CD8-positive, alpha-beta memory T cell (primary cell): ENCODE results near the gene AFAP1. TPM values are rescaled to one million over a fixed set of nuclear protein-coding genes. Genes with fewer than 3 reads are reported as not detected.
A peak's percentile ranks its signal among the peaks of the same experiment; 100 is the strongest.

ENCODE experiments used
- CTCF ChIA-PET: fragments of 350-600 bp; sonication (Branson Sonifier 250); formaldehyde crosslinking; loops from one replicate; lab custom pipeline; 2021; ENCODE audit warnings: antibody characterized with exemption; lab: Charles Lee
- POLR2A ChIA-PET: fragments of 350-600 bp; sonication (Branson Sonifier 250); formaldehyde crosslinking; loops from one replicate; lab custom pipeline; 2021; ENCODE audit warnings: antibody characterized with exemption; lab: Charles Lee
- DNase-seq, 5 donors: peaks; one replicate each; pipeline versions ENCODE4 v3.0.0 to v3.0.0-alpha.2; 2020 to 2022; ENCODE audit warnings: mixed read lengths in 1 of 5
- H3K27ac ChIP-seq: one replicate; pipeline ENCODE4 v1.7.0; 2013; ENCODE audit warnings: low read depth, mild to moderate bottlenecking, low read length, moderate library complexity
- H3K27me3 ChIP-seq: 2 replicates; pipeline ENCODE4 v1.7.0; 2013; ENCODE audit warnings: low read length, mild to moderate bottlenecking; ENCODE audit not compliant: insufficient read depth, poor library complexity, severe bottlenecking
- H3K36me3 ChIP-seq: 2 replicates; pipeline ENCODE4 v1.7.0; 2013; ENCODE audit warnings: mild to moderate bottlenecking, low read length, moderate library complexity; ENCODE audit not compliant: insufficient read depth
- H3K4me1 ChIP-seq: 2 replicates; pipeline ENCODE4 v1.7.0; 2013; ENCODE audit warnings: mild to moderate bottlenecking, low read length, moderate library complexity; ENCODE audit not compliant: insufficient read depth
- H3K4me3 ChIP-seq: 2 replicates; pipeline ENCODE4 v1.7.0; 2013; ENCODE audit warnings: mild to moderate bottlenecking, low read length
- H3K9me3 ChIP-seq: 2 replicates; pipeline ENCODE4 v1.7.0; 2013; ENCODE audit warnings: mild to moderate bottlenecking, low read length
- H3K27ac Mint-ChIP-seq, 8 donors: one replicate each; pipeline ENCODE4 v1.8.0; 2020 to 2021; ENCODE audit warnings: mixed read lengths in 8 of 8, mild to moderate bottlenecking in 6 of 8, inconsistent platforms in 3 of 8, moderate library complexity in 3 of 8
- H3K27me3 Mint-ChIP-seq, 2 donors: one replicate each; pipeline ENCODE4 v1.8.0; 2020 to 2021; ENCODE audit warnings: mixed read lengths in 2 of 2, mild to moderate bottlenecking in 1 of 2, moderate library complexity in 1 of 2
- H3K36me3 Mint-ChIP-seq, 3 donors: one replicate each; pipeline ENCODE4 v1.8.0; 2020 to 2021; ENCODE audit warnings: mixed read lengths in 3 of 3, inconsistent platforms in 1 of 3, mild to moderate bottlenecking in 1 of 3
- H3K4me1 Mint-ChIP-seq, 3 donors: one replicate each; pipeline ENCODE4 v1.8.0; 2020 to 2021; ENCODE audit warnings: mixed read lengths in 3 of 3, inconsistent platforms in 1 of 3, mild to moderate bottlenecking in 1 of 3
- H3K4me3 Mint-ChIP-seq, 7 donors: one replicate each; pipeline ENCODE4 v1.8.0; 2020 to 2021; ENCODE audit warnings: mixed read lengths in 7 of 7, mild to moderate bottlenecking in 6 of 7, moderate library complexity in 4 of 7, inconsistent platforms in 2 of 7
- H3K9me3 Mint-ChIP-seq, 5 donors: one replicate each; pipeline ENCODE4 v1.8.0; 2020 to 2022; ENCODE audit warnings: mixed read lengths in 5 of 5, mild to moderate bottlenecking in 3 of 5, moderate library complexity in 2 of 5, inconsistent platforms in 1 of 5
- polyA plus RNA-seq: library from polyadenylated mRNA; unstranded; fragments of 300-500 nt; fragmentation: Illumina TruSeq; gene quantifications from one replicate; pipeline ENCODE4 v1.2.3, GENCODE V29; 2021
- total RNA-seq, 2 experiments: library from RNA; stranded (reverse); gene quantifications; one replicate each; pipeline ENCODE4 v1.2.3, GENCODE V29; 2021

Gene AFAP1
- total and polyA plus RNA-seq, 3 experiments from 2014 or later: 2.3 to 19.9 (median 18.4) TPM

DNA sequence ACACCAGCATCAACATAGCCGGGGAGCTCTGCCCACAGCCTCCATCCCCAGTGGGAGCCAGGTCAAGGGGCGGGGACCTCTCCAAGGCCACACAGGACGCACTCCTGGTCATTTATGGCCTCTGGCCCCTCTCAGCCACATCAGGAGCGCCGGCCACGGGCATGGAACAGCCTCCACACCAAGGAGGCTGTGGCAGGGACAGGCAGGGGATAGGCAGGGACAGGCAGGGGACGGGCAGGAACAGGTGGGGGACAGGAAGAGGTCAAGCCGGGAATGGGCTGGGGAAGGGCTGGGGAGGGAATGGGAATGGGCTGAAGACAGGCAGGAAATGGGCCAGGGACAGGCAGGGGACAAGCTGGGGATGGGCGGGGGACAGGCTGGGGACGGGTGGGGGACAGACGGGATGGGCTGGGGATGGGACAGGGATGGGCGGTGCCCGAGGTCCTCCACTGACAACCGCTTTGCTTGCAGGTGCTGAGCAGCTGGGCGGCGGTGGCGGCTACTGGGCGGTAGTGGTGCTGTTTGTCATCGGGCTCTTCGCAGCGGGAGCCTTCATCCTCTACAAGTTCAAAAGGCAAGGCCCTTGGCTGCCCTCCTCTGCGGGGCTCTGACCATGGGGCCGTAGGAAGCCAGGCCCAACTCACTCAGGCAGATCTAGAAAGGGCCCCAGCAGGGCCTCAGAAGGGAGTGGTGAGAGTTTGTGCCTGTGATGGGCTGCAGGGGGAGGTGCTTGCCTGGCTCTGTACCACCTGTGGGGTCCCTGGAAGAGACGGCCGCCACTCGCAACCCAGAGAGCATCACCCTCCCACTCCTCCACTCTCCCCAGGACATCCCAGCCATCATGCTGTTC lies 205.6 kb downstream of the AFAP1 start:
- Histone ChIP-seq H3K4me3 (no peak overlapping the region), H3K4me1 (no peaks in the 10 kb centered on the region), H3K9me3 (no peaks in the 10 kb centered on the region), H3K36me3 (no peaks in the 10 kb centered on the region), H3K27ac (no peak overlapping the region), H3K27me3 (no peaks in the 10 kb centered on the region)
- no peak overlapping the region for H3K4me3 Mint-ChIP-seq
- ChIA-PET CTCF (no interaction called here), POLR2A (no interaction called here)
- H3K9me3 Mint-ChIP-seq: no peaks in the 10 kb centered on the region
- H3K36me3 Mint-ChIP-seq: no peaks in the 10 kb centered on the region
- H3K27ac Mint-ChIP-seq: peak overlapping the region in 1 of 8 donors; percentile 46
- no peaks in the 10 kb centered on the region for H3K4me1 Mint-ChIP-seq
- no peak for DNase-seq
- H3K27me3 Mint-ChIP-seq: peaks cover 0 to 3% of the 10 kb centered on the region in 2 donors

DNA sequence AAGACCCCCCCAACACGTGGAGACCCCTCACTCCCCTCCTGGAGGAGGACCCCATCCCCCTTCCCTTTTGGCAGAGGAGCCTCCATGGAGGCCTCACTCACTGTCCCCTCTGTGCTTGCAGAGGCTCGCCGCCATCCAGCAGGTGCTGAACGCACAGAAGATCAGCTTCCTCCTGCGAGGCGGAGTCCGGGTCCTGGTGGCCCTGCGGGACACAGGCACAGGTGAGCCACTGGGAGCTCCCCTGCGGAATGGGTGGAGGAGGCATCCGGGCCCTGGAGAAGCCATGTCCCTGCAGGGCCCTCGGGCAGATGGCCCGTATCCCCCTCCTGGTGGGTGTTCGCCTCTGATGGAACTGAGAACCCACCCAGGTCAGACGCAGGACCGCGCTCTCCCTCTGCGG lies 206.5 kb downstream of the AFAP1 start:
- no peaks in the 10 kb centered on the region for H3K9me3 Mint-ChIP-seq
- POLR2A ChIA-PET: no interaction called here

DNA sequence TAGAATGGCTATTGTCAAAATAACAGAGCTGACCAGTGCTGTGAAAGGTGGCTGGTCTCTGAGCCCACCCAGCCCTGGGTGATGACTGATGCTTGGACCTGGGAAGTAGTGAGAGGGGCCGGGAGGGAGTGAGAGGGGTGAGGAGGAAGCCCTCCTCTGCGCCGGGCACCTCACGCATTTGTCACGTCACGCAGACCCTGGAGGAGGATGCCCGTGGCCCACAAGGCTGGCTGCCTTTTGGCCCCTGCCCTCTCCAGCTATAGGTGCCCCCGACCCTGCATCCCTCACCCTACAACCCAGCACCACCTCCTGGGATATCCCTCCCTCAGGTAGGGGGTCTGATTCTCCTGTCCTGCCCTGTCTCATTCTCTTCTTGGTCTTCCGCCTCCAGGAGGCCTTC lies 207.4 kb downstream of the AFAP1 start:
- H3K9me3 ChIP-seq: no peaks in the 10 kb centered on the region
- H3K36me3 Mint-ChIP-seq: no peaks in the 10 kb centered on the region
- H3K27me3 Mint-ChIP-seq: peaks cover 0 to 4% of the 10 kb centered on the region in 2 donors
- H3K9me3 Mint-ChIP-seq: no peaks in the 10 kb centered on the region
- no peaks in the 10 kb centered on the region for H3K4me1 ChIP-seq
- no peaks in the 10 kb centered on the region for H3K4me1 Mint-ChIP-seq
- ChIA-PET CTCF (no interaction called here), POLR2A (no interaction called here)
- H3K4me3 ChIP-seq: no peak overlapping the region
- DNase-seq: no peak
- no peak overlapping the region for H3K27ac ChIP-seq
- no peak overlapping the region for H3K27ac Mint-ChIP-seq
- H3K36me3 ChIP-seq: no peaks in the 10 kb centered on the region
- no peaks in the 10 kb centered on the region for H3K27me3 ChIP-seq
- no peak overlapping the region for H3K4me3 Mint-ChIP-seq

More for the DNA sequence above, 206.5 kb downstream of the AFAP1 start:
- DNase-seq: no peak
- Mint-ChIP-seq H3K36me3 (no peaks in the 10 kb centered on the region), H3K4me1 (no peaks in the 10 kb centered on the region), H3K4me3 (no peak overlapping the region), H3K27ac (peak overlapping the region in 1 of 8 donors; percentile 69), H3K27me3 (peaks cover 0 to 4% of the 10 kb centered on the region in 2 donors)
- Histone ChIP-seq H3K9me3 (no peaks in the 10 kb centered on the region), H3K4me1 (no peaks in the 10 kb centered on the region), H3K4me3 (no peak overlapping the region), H3K27me3 (no peaks in the 10 kb centered on the region), H3K36me3 (no peaks in the 10 kb centered on the region), H3K27ac (no peak overlapping the region)
- CTCF ChIA-PET: no interaction called here

DNA sequence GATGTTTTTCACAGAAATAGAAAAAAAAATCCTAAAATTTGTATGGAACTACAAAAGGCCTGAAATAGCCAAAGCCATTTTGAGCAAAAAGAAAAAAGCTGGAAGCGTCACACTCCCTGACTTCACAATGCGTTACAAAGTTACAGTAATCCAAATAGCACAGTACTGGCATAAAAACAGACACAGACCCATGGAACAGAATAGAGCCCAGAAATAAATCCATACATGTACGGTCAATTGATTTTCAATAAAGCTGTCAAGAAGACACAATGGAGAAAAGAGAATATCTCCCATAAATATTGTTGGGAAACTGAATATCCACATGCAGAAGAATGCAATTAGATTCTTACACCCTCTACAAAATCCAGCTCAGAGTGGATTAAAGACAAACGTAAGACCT lies 208.2 kb downstream of the AFAP1 start:
- Histone ChIP-seq H3K27me3 (no peaks in the 10 kb centered on the region), H3K9me3 (no peaks in the 10 kb centered on the region), H3K4me3 (no peak overlapping the region), H3K27ac (no peak overlapping the region), H3K4me1 (no peaks in the 10 kb centered on the region), H3K36me3 (no peaks in the 10 kb centered on the region)
- no peak for DNase-seq
- POLR2A ChIA-PET: no interaction called here
- Mint-ChIP-seq H3K36me3 (no peaks in the 10 kb centered on the region), H3K27ac (no peak overlapping the region), H3K4me3 (no peak overlapping the region), H3K4me1 (no peaks in the 10 kb centered on the region), H3K27me3 (peaks cover 0 to 4% of the 10 kb centered on the region in 2 donors), H3K9me3 (no peaks in the 10 kb centered on the region)
- CTCF ChIA-PET: no interaction called here

DNA sequence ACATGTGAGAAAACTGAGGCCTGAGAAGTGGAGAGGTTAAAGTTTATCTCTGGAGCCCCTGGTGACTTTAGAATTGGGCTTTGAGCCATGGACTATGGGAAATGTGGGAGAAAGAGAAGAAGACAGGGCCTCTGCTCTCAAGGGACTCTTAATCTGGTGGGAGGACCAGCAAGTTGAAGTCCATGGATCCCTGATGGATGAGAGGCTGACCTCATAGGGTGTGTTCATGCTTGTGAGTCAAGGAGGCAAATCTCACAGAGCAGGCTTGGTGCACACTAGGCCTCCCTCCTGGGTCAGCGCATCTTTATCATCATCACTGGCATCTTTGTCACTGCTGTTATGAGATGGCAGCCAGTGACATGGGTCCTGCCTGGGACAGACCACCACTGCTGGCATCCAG lies 211.9 kb downstream of the AFAP1 start:
- Mint-ChIP-seq H3K9me3 (no peaks in the 10 kb centered on the region), H3K4me1 (peaks cover 0 to 1% (median 0%) of the 10 kb centered on the region in 3 donors), H3K4me3 (no peak overlapping the region), H3K27ac (no peak overlapping the region), H3K36me3 (no peaks in the 10 kb centered on the region), H3K27me3 (peaks cover 0 to 4% of the 10 kb centered on the region in 2 donors)
- Histone ChIP-seq H3K27me3 (no peaks in the 10 kb centered on the region), H3K9me3 (no peaks in the 10 kb centered on the region), H3K27ac (no peak overlapping the region), H3K4me3 (no peak overlapping the region), H3K4me1 (no peaks in the 10 kb centered on the region), H3K36me3 (no peaks in the 10 kb centered on the region)
- DNase-seq: no peak
- POLR2A ChIA-PET: no interaction called here
- CTCF ChIA-PET: no interaction called here

DNA sequence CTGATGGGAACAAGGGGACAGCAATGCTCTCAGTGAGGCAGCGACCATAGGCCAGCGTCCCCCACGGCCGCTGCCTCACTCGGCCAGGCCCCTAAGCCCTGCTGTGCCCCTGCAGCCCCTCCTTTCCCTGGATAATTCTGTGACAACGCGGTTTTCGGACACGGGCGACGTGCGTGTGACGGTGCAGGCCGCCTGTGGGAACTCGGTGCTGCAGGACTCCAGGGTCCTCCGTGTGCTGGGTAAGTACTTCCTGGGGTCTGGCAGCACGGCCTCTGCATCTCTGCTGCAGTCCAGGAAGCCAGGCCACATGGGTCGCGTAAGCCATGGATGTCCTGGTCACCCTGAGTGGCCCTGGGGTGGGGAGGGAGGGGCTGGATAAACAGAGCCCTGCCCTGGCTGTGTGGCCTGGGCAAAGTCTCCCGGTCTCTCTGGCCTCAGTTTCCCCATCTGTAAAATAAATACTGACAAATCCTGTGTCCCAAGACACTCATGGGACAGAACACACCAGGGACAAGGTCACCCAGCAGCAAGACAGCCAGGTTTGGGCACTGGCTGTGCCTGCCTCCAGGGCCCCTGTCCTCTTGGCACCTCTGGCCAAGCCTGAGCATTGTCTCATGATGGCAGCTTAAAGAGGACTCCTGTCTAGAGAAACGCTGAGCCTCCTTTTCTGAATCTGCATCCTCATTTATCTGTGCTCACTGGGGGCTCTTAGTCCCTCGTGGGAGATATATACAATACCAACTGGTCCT lies 212.8 kb downstream of the AFAP1 start:
- peaks cover 0 to 3% (median 0%) of the 10 kb centered on the region in 3 donors for H3K4me1 Mint-ChIP-seq
- no peak overlapping the region for H3K4me3 ChIP-seq
- DNase-seq: no peak
- H3K27ac ChIP-seq: no peak overlapping the region
- H3K9me3 ChIP-seq: no peaks in the 10 kb centered on the region
- no peak overlapping the region for H3K4me3 Mint-ChIP-seq
- no peaks in the 10 kb centered on the region for H3K36me3 Mint-ChIP-seq
- ChIA-PET CTCF (no interaction called here), POLR2A (no interaction called here)
- no peak overlapping the region for H3K27ac Mint-ChIP-seq
- peaks cover 4% of the 10 kb centered on the region in 2 donors for H3K27me3 Mint-ChIP-seq
- H3K27me3 ChIP-seq: no peaks in the 10 kb centered on the region
- H3K9me3 Mint-ChIP-seq: no peaks in the 10 kb centered on the region
- no peaks in the 10 kb centered on the region for H3K4me1 ChIP-seq
- no peaks in the 10 kb centered on the region for H3K36me3 ChIP-seq

DNA sequence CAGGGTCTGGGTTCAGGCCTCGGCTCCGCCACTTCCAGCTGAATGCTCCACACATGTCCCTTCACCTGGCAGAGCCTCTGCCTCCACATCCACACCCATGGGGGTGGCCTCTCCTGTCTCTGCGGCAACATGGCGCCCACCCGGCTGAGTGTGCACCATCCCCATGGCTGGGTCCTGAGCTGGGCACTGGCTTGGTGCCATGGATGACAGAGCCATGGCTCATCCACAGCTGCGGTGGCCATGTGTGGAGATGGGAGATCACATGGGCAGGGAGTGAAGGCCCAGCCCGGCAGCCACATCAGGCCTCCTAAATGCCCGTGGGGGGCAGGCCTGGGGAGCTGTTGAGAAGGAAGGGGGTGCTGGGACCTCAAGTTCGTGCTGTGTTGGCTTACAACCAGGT lies 213.7 kb downstream of the AFAP1 start:
- Mint-ChIP-seq H3K27me3 (peaks cover 6 to 9% of the 10 kb centered on the region in 2 donors), H3K9me3 (no peaks in the 10 kb centered on the region), H3K27ac (no peak overlapping the region), H3K36me3 (no peaks in the 10 kb centered on the region), H3K4me3 (no peak overlapping the region), H3K4me1 (peaks cover 0 to 3% (median 0%) of the 10 kb centered on the region in 3 donors)
- H3K27ac ChIP-seq: no peak overlapping the region
- H3K4me3 ChIP-seq: no peak overlapping the region
- no peaks in the 10 kb centered on the region for H3K4me1 ChIP-seq
- no peaks in the 10 kb centered on the region for H3K36me3 ChIP-seq
- CTCF ChIA-PET: no interaction called here
- no peaks in the 10 kb centered on the region for H3K9me3 ChIP-seq
- H3K27me3 ChIP-seq: no peaks in the 10 kb centered on the region
- DNase-seq: no peak
- POLR2A ChIA-PET: no interaction called here

DNA sequence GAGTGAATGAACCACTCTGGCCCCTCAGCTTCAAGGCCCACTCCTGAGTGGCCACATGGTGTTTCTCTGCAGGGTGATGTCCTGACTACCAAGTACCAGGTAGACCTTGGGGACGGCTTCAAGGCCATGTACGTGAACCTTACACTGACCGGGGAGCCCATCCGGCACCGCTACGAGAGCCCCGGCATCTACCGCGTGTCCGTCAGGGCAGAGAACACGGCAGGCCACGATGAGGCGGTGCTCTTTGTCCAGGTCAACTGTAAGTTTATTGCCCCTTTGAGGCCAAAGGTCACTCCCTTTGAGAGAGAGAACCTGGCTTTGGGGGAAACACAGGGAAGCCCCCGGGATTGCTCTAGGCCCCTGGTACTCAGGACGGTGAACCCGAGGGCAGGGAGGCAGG lies 216.0 kb downstream of the AFAP1 start:
- CTCF ChIA-PET: interaction anchor here (1.4 kb wide), 1 partner anchor 81 kb away, joined by 3 read pairs; no protein-coding TSS in a partner anchor
- Histone ChIP-seq H3K4me1 (peaks cover 5% of the 10 kb centered on the region), H3K9me3 (no peaks in the 10 kb centered on the region), H3K4me3 (no peak overlapping the region), H3K27ac (no peak overlapping the region), H3K36me3 (no peaks in the 10 kb centered on the region), H3K27me3 (no peaks in the 10 kb centered on the region)
- Mint-ChIP-seq H3K27ac (no peak overlapping the region), H3K4me3 (no peak overlapping the region), H3K27me3 (peaks cover 12 to 26% of the 10 kb centered on the region in 2 donors), H3K9me3 (no peaks in the 10 kb centered on the region), H3K4me1 (peaks cover 0 to 3% (median 0%) of the 10 kb centered on the region in 3 donors), H3K36me3 (no peaks in the 10 kb centered on the region)
- DNase-seq: no peak
- POLR2A ChIA-PET: no interaction called here
